ENCODE results near the gene TRIM2. TPM values are rescaled to one million over a fixed set of nuclear protein-coding genes. Genes with fewer than 3 reads are reported as not detected.

TRIM2 gene
- 0.29 and 1.3 TPM in 2 replicates for total RNA-seq (2013; cell fraction: nucleolus; rRNA removed)
- total RNA-seq (2014; rRNA removed) (0.06 and 0.11 TPM in 2 replicates), total RNA-seq (2014; rRNA removed; fragmentation: Illumina TruSeq; extraction: Trizol) (0.13 TPM in 1 of 2 replicates, not detected in the other), total RNA-seq (2021) (0.15 and 0.16 TPM in 2 replicates), polyA plus RNA-seq (2011; rRNA removed) (0.16 and 0.18 TPM in 2 replicates), polyA plus RNA-seq (2014; fragmentation: Illumina TruSeq; extraction: Trizol) (0.07 TPM in 1 of 2 replicates, not detected in the other), polyA plus RNA-seq (2014; fragmentation: Nextera tagmentation; extraction: Ambion mirVana) (under 1 TPM in 1 of 2 experiments, not detected in 1; 0.18 TPM), polyA plus RNA-seq (2014; rRNA removed) (not detected in 2 replicates), polyA plus RNA-seq (2016; fragmentation: Nextera tagmentation; extraction: Ambion mirVana) (under 1 TPM in 1 of 2 experiments, not detected in 1; 0.19 TPM), polyA minus RNA-seq (2011; rRNA and poly(A)+ RNA removed) (0.36 TPM in 1 of 2 replicates, not detected in the other), Bru-seq, nascent RNA (percentile 22 among the genes with signal in this experiment), BruChase-seq, experiment 1, labeled RNA remaining after a 6-hour chase (percentile 23 among the genes with signal in this experiment), BruChase-seq, experiment 2, labeled RNA remaining after a 2-hour chase (percentile 22 among the genes with signal in this experiment)
- 0.24 TPM for polyA plus RNA-seq (2011; ENCODE audit: low read depth)
- 0.08 and 0.15 TPM in 2 replicates for polyA plus RNA-seq (2011; cell fraction: cytosol; rRNA removed)
- polyA plus RNA-seq (2011; cell fraction: nucleus; rRNA removed): 0.06 and 0.58 TPM in 2 replicates
- 0.48 and 0.51 TPM in 2 replicates for polyA plus RNA-seq (2012)
- not detected in 2 replicates for polyA minus RNA-seq (2011; cell fraction: cytosol; rRNA and poly(A)+ RNA removed)
- 0.19 and 0.24 TPM in 2 replicates for polyA minus RNA-seq (2011; cell fraction: nucleus; rRNA and poly(A)+ RNA removed)
- long read RNA-seq, experiment 1: 0 reads
- long read RNA-seq, experiment 2, partial matches to known transcripts: 0 of 1 reads
- long read RNA-seq, experiment 2, other reads (novel, unspliced or antisense): 1 of 1 reads

GRCh38 chr4:153204247-153204671, at the start of gene TRIM2:
Gene TRIM2 (plus strand): TSS chr4:153204443. CDS start chr4:153204531, 88 bp downstream.
- WGBS (ENCODE audit: insufficient coverage, insufficient replicate concordance, low lambda C conversion rate, missing lambda C conversion rate): 55% methylated on average over 11 of the region's 11 CpGs
- intact Hi-C loops (cut with micrococcal nuclease; ENCODE audit: unreplicated experiment): no loop called here
- no peaks in the 10 kb centered on the region; a peak in 1 of 4 replicates for H3K27me3 ChIP-seq (replicated peaks in 1 of 2; ENCODE audit: control insufficient read depth in 2 of 2, insufficient read depth in 2 of 2, low read length in 1 of 2)
- POLR2A ChIA-PET: no interaction called here
- no peaks in the 10 kb centered on the region for H4K20me1 ChIP-seq (ENCODE audit: control insufficient read depth, insufficient read depth)
- H3K4me1 ChIP-seq (ENCODE audit: control insufficient read depth, insufficient read depth, low read length): 0 out of 2 replicates have a peak, but pooled peaks cover 2% of the 10 kb centered on the region
- DNase-seq (ENCODE audit: low read depth, low spot score) (no peak), ATAC-seq (peak; percentile 47), FAIRE-seq (no peak)
- H3K4me2 ChIP-seq (ENCODE audit: control insufficient read depth, insufficient read depth): no peak within 1 kb of the TSS
- no peak within 1 kb of the TSS for H3K27ac ChIP-seq (ENCODE audit: control insufficient read depth, insufficient read depth)
- BruUV-seq (replicated peaks): no TSS peak
- H3K79me2 ChIP-seq (ENCODE audit: control insufficient read depth, insufficient read depth, low read length): no peaks in the 10 kb centered on the region
- no peak within 1 kb of the TSS for H3K9ac ChIP-seq (ENCODE audit: control insufficient read depth, insufficient read depth, low read length)
- no peak within 1 kb of the TSS for H2AFZ ChIP-seq (ENCODE audit: control insufficient read depth, low read depth, low read length)
- H3K4me3 ChIP-seq: no peak within 1 kb of the TSS
- RAD21 ChIA-PET (ENCODE audit: unreplicated experiment): interaction anchor here (1.2 kb wide), 1 partner anchor 445 kb away, joined by 3 read pairs; no protein-coding TSS in a partner anchor
- no peaks in the 10 kb centered on the region for H3K9me3 ChIP-seq (replicated peaks; ENCODE audit: control insufficient read depth, insufficient read depth, low read length)
- CTCF ChIA-PET: interaction anchor here (0.5 to 1.4 kb wide), 2 partner anchors 11 to 135 kb away, joined by 3 read pairs; no protein-coding TSS in a partner anchor
- H3K36me3 ChIP-seq (ENCODE audit: control insufficient read depth in 2 of 2, insufficient read depth in 2 of 2, low read length in 1 of 2): no peaks in the 10 kb centered on the region
- in situ Hi-C loops (cut with MboI): no loop called here
- SMC1A ChIA-PET (ENCODE audit: uncharacterized antibody, unreplicated experiment): interaction anchor here (1.1 kb wide), 1 partner anchor 13 kb away, joined by 3 read pairs; no protein-coding TSS in a partner anchor
- no peak for TF ChIP-seq SPI1 (IDR thresholded peaks at IDR 0.05; ENCODE audit: borderline replicate concordance, insufficient read depth, low read depth, low read length)
- TF ChIP-seq POLR2AphosphoS5 (IDR thresholded peaks at IDR 0.05; ENCODE audit: low read length): no peak
- TF ChIP-seq SP1 (IDR thresholded peaks at IDR 0.05; ENCODE audit: low read depth, low read length): no peak
- TF ChIP-seq MTA3 (IDR thresholded peaks at IDR 0.05; ENCODE audit: borderline replicate concordance, low read length): no peak
- TF ChIP-seq SUPT20H (IDR thresholded peaks at IDR 0.05; ENCODE audit: borderline replicate concordance, control insufficient read depth, low read depth, low read length): no peak
- TF ChIP-seq JUND (IDR thresholded peaks at IDR 0.05; ENCODE audit: low read depth, low read length): no peak
- TF ChIP-seq USF1 (IDR thresholded peaks at IDR 0.05; ENCODE audit: borderline replicate concordance, extremely low read length, insufficient read depth, low read depth, low read length): no peak
- no peak for TF ChIP-seq NBN (IDR thresholded peaks at IDR 0.05)
- TF ChIP-seq SREBF2 (IDR thresholded peaks at IDR 0.05; ENCODE audit: low read length): no peak
- TF ChIP-seq TAF1 (IDR thresholded peaks at IDR 0.05; ENCODE audit: borderline replicate concordance, low read depth, low read length): no peak
- TF ChIP-seq HCFC1 (IDR thresholded peaks at IDR 0.05; ENCODE audit: low read length): no peak
- TF ChIP-seq NFYA (IDR thresholded peaks at IDR 0.05; ENCODE audit: borderline replicate concordance, low read depth, low read length): no peak
- no peak for TF ChIP-seq BHLHE40 (IDR thresholded peaks at IDR 0.05; ENCODE audit: borderline replicate concordance in 1 of 2, low read depth in 2 of 2, low read length in 1 of 2)
- no peak for TF ChIP-seq TCF3 (IDR thresholded peaks at IDR 0.05; ENCODE audit: borderline replicate concordance, insufficient read depth, low read depth, low read length)
- no peak for TF ChIP-seq REST (IDR thresholded peaks at IDR 0.05; ENCODE audit: low read depth, low read length)
- no peak for TF ChIP-seq IKZF1 (conservative IDR thresholded peaks at IDR 0.05)
- no peak for TF ChIP-seq EGR1 (IDR thresholded peaks at IDR 0.05; ENCODE audit: borderline replicate concordance in 1 of 2, low read depth in 2 of 2, low read length in 2 of 2)
